Midbrain (tissue), 1 donor: ENCODE results near the gene DNM2.
A peak's percentile ranks its signal among the peaks of the same experiment; 100 is the strongest.
"Not testable (repeated sequence)": the region's sequence is repeated elsewhere in the genome, so short reads cannot be mapped to it uniquely, and the experiment has no call there.

Source experiments
- DNase-seq: peaks from one replicate; lab custom pipeline; 2025; lab: John Stamatoyannopoulos, UW

DNM2 gene

GRCh38 chr19:10717356-10718204 lies at the start of gene DNM2:
TSS of gene DNM2 (plus strand) at chr19:10718079. CDS start at chr19:10718243, 164 bp downstream.
- DNase-seq, result peak; percentile 100

DNA sequence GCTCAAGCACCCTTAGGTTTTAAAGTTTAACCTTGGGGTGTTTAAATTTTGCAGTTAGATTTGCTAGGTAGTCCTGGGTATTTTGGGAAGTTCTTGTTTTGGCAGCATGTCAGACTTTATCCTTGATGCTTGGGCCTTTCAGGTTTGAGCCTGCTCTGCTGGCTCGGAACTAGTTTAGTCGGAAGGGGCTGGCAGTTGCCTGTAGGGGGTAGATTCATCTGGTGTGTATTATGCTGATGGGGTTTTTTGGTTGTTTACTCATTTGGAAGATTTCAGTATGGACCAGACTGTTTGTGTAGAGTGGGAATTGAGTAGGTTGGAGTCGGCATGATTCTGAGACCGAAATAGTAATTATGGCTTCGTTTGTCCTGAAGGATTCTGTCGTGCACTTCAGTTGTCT lies 48.6 kb upstream of the DNM2 start:
- no peak for DNase-seq

- DNase-seq, result no peak
These were observed 47.7 kb upstream of the DNM2 start for GRCh38 chr19:10670182-10670581.

GRCh38 chr19:10670876-10671804 lies 46.7 kb upstream of the DNM2 start:
- no peak for DNase-seq

DNA sequence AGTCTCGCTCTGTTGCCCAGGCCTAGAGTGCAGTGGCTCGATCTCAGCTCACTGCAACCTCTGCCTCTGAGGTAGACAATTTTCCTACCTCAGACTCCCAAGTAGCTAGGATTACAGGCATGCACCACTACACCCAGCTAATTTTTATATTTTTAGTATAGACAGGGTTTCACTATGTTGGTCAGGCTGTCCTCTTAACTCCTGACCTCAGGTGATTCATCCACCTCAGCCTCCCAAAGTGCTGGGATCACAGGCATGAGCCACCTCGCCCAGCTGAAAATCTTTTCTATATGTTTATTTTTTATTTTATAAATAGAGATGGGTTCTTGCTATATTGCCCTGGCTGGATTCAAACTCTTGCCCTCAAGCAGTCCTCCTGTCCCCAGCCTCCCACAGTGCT lies 46.0 kb upstream of the DNM2 start:
- not testable (repeated sequence) for DNase-seq

DNA sequence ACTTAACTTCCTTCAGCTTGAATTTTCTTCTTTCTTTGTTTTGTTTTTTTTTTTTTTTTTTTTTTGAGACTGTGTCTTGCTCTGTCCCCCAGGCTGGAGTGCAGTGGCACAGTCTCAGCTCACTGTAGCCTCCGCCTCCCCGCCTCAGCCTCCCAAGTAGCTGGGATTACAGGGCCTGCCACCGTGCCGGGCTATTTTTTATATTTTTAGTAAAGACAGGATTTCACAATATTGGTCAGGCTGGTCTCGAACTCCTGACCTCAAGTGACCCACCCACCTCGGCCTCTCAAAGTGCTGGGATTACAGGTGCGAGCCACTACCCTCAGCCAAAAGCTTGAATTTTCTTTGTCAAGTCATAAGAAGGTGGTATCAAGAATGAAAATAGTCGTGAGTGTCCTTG lies 42.7 kb upstream of the DNM2 start:
- not testable (repeated sequence) for DNase-seq

GRCh38 chr19:10677751-10678150 lies 40.1 kb upstream of the DNM2 start:
- no peak for DNase-seq

- DNase-seq, result no peak
These were observed 39.1 kb upstream of the DNM2 start for GRCh38 chr19:10678813-10679212.

DNA sequence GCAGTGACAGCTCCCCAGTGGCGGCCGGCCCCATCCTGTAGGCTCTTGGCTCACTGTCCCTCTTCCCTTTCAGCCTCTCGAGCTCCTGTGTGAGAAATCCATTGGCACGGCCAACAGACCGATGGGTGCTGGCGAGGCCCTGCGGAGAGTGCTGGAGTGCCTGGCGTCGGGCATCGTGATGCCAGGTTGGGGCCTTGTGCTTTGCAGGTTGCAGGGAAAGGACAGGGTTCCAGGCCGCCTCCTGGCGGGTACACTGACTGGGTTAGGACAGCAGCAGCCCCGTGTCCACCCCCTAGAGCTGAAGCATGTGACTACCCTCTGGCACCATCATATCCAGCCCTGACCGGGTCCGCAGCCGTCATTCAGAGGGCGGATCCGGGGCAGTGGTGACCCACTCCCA lies 38.1 kb upstream of the DNM2 start:
- no peak for DNase-seq

DNA sequence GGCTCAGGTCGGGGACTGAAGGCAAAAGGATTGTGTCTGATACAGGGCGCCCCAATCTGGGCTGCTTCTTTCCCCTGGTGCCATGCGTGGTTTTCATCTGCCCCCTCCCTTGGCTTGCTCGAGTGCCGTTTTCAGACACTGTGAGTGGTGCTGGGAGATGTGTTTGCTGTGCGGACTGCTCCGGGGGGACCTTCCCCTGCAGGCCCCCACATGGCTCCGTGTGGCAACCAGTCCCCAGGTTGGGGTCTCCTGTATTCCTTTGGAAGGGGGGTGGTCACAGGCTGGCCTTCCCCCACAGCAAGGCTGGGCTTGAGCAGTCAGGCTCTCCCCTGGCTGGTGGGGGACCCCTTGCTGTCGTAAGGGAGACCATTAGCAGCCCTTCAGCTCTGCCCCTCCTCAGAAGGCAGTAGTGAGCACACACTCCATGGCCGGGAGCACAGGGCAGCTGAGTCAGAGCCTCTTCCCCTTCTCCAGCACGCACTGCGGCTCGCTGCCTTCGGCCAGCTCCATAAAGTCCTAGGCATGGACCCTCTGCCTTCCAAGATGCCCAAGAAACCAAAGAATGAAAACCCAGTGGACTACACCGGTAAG lies 37.2 kb upstream of the DNM2 start:
- no peak for DNase-seq

DNA sequence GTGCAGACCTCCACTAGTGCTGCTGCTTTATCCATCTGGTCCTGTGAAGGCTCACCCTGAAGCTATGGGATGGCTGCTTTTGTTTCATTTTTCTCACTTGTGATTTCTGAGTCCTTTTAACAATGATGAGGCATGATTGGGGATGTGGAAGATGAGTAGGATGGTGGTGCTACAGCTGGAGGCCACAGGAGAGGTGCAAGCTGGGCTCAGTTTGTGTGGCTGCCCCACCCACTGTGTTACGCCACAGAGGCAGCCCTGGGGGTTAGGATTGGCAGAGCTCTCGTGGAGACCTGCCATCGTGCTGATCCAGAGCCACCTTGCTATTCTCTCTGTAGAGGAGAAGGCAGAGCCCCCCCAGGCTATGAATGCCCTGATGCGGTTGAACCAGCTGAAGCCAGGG lies 36.2 kb upstream of the DNM2 start:
- DNase-seq, result no peak

DNA sequence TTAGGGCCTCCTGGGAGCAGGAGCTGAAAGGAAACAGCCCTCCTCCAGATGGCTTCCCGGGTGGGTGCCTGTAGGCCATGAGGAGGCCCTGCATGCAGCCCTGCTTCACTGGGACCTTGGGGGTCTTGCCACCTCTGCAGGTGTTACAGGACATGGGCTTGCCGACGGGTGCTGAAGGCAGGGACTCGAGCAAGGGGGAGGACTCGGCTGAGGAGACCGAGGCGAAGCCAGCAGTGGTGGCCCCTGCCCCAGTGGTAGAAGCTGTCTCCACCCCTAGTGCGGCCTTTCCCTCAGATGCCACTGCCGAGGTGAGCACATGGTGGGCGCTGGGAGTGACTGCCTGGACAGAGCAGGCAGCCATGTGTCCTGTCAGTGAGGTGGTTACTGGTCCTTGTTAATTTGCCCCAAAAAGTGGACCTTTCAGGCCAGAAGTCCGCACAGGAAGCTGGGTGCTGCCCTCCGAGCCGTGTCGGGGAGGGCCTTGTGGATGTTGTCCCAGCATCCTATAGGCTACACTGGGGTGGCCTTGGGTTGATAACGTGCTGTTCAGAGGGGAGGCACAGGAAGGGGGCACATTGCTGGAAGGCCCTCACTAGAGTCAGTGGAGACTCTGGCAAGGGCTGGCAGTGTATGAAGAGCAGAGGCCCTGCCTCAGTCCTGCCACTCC lies 35.3 kb upstream of the DNM2 start:
- no peak for DNase-seq

GRCh38 chr19:10683064-10683426 lies 34.8 kb upstream of the DNM2 start:
- no peak for DNase-seq

DNA sequence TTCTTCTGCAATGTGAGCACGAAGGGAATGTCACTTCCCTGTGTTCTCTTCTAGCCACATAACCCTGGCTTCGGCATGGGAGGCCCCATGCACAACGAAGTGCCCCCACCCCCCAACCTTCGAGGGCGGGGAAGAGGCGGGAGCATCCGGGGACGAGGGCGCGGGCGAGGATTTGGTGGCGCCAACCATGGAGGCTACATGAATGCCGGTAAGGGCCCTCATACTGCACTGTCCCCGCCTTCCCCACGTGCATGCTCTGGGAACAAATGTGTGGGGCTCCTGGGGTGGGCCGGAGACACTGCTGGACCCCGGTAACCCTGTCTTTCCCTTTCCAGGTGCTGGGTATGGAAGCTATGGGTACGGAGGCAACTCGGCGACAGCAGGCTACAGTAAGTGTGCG lies 34.3 kb upstream of the DNM2 start:
- no peak for DNase-seq

- DNase-seq, result peak; percentile 55
These were observed 32.7 kb upstream of the DNM2 start for GRCh38 chr19:10685210-10685609.

DNA sequence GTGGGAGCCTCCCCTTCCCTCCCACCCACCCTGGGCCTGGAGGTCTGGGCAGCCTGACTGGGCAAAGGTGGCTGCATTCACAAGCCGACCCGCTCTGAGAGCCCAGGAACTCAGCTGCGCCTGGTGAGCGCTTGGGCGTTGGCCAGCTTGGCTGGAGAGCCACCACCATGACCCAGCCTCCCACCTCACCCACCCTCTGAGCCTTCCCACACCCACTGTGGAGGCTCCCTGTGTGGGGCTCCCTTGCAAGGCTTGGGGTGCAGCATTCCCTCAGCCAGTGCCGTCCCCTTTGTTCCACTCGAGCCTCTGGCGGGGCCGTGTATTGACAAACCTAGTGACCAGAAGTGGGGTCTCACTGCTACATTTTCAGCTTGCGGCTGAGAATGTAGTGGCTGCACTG lies 31.7 kb upstream of the DNM2 start:
- no peak for DNase-seq

- peak; percentile 72 for DNase-seq
These were observed 31.0 kb upstream of the DNM2 start for GRCh38 chr19:10686661-10687517.

- DNase-seq, result no peak
These were observed 30.2 kb upstream of the DNM2 start for GRCh38 chr19:10687518-10688288.

DNA sequence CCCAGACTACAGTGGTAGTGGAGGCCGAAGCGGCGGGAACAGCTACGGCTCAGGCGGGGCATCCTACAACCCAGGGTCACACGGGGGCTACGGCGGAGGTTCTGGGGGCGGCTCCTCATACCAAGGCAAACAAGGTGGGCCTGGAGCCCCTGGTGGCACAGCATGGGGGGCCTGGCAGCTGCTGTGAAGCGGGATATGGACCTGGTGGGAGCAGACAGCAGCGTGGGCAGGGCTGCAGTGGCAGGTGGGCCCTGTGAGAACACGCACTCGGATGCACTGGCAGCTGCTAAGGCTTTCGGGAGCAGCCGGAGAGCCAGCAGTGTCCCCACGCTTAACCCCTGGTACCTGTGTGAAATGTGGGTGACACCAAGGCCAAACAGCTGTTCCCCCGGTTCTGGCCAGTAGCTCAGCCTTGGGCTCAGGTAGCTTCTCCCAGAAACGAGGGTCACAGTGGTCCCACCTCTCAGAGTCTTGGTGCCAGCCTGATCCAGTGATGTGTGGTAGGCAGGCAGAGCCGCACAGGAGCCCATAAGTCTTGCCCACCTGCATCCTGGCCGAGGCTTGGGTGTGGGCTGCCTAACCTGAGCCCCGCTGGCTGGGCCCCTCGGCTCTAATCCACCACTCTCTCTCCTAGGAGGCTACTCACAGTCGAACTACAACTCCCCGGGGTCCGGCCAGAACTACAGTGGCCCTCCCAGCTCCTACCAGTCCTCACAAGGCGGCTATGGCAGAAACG lies 29.2 kb upstream of the DNM2 start:
- DNase-seq, result no peak

- no peak for DNase-seq
These were observed 27.5 kb upstream of the DNM2 start for GRCh38 chr19:10690341-10690781.
